GM15510 (cell line): ENCODE results near the gene SEMA6A.

Experiments used
- POLR2A ChIP-seq: IDR thresholded peaks from 3 replicates; pipeline ENCODE4 v1.6.1; 2011; ENCODE audit warnings: borderline replicate concordance; ENCODE audit not compliant: insufficient read length; ENCODE audit errors: extremely low read depth

SEMA6A gene

DNA sequence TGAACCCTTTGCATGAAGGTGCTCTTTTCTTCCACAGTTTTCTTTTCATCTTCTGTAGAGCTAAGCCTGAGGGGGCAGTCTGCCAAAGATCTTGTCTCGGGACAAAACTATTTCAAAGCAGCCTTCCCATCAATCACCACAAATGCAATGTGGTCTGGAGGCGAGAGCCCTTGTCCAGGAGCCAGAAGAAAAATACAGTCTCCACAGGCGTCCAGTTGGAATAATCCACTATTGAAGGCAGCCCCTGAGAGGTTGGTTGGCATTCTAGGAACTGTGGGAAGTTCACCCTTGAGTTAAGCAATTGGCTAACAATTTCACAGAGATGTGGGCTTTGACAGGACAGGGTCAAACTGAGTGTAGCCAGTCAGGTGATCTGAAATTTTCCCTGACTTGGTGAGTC, 72.0 kb downstream of the SEMA6A start:
- no peak for TF ChIP-seq POLR2A

DNA sequence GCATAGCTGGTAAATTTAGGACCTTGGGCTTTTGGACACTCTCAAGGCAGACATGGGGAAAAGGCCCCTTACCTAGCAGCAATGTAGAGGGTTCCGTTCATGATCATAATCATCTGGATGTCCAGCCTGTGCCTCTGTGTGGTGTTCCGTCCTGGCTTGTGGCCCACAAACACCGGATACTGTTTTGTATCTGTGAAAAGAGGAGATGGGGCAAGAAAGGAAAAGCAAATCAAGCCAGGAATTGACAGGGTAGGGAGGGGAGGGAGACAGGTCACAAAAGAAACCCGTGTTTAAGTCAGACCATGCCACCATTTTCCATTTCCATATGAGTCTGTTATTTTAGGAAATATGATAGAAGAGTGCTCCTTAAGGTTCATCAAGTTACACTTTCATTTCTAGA, 72.5 kb downstream of the SEMA6A start:
- TF ChIP-seq POLR2A: no peak

DNA sequence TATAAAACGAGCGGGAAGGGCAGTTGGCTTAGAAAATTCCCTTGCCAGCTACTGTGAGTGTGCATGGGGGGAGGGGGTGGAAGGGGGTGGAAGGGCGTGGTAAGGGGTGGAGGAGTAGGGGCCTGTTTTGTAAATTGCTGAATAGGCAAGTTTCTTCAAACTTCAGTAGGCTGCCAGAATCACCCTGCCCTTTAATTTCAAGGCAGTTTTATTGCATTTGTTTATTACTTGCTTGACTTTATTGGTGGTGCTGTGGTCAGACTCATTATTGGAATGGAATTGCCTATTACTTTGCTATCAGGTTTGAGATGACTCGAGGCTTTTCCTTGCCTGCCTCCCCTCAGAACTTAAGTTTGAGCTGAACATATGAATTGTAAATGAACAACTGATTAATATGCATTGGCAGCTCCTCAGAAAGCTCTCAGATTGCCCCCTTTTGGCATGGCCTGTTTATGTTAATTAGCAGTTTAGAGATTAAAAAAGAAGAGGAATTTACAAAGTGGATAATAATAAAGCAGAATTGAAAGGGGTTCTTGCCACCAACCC, 76.0 kb downstream of the SEMA6A start:
- no peak for TF ChIP-seq POLR2A

DNA sequence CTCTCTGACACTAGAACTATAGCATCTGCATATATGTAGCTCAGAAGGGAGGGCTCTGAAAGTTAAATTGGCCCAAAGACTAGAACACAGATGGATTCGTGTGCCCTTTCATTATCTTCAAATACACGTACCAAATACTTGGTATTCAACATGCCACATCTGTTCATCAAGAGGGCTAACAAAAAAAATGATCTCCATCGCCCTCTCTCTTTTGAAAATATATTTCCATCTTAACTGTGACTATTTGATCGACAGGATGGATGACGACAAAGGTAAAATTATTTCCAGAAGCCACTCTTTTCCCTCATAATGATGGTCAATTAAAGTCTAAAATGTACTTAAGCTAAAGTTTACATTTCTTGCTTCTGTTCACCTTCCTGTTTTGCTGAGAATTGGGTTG, 77.0 kb downstream of the SEMA6A start:
- no peak for TF ChIP-seq POLR2A

DNA sequence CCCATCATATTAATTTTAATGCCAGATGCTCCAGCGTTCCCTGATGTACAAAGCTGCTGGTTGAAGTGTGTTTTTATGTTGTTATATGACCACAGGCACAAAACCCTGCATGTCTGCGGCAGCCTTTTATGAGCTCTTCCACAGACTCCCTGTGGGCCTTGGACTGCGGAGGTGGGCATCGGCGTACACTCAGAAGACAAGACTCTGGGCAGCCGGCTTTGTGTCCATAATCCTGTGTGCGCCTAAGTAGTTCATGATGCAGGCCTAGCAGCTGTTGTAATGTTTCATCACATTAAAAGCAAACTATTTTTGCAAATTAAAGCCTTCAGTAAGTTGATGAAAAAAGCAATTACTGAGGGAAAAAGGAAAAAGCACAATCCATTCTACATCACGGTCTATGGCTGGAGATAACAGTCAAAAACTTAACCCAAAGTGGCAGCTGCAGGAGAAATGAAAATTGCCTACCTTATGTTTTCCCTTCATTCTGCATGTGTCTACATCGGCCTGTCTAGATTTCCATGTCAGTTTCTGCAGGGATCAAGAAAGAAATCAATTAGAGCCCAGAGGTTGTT, 78.8 kb downstream of the SEMA6A start:
- no peak for TF ChIP-seq POLR2A

DNA sequence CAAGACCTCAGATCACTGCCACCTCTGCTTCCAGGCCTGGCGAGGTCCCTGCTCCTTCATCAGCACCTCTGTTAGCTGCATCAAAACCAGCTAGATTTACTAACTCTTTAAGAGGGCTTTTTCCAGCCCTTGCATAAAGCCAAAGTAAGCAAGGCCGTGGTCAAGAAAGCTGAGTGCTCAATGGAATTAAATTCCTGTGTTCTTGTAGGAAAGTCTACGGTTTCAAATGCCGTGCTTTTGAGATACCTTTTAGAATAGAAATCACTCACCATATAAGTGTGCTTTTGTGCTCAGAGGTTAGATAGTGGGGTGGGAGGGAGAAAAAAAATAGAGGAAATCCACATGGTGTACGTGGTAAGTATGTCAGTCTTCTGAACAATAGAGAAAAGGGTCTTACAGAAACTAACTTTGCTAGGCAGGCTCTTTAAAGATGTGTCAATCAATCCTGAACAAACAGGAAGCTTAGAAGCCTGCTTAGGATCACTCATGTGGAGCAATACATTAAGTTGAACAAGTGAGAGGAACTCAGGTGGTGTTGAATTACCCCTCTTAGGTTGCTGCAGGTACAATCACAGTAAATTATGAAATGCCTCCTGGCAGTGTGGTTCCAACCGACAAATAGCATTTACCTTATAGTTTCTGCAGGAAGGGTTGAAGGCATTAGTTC, 79.7 kb downstream of the SEMA6A start:
- no peak for TF ChIP-seq POLR2A

DNA sequence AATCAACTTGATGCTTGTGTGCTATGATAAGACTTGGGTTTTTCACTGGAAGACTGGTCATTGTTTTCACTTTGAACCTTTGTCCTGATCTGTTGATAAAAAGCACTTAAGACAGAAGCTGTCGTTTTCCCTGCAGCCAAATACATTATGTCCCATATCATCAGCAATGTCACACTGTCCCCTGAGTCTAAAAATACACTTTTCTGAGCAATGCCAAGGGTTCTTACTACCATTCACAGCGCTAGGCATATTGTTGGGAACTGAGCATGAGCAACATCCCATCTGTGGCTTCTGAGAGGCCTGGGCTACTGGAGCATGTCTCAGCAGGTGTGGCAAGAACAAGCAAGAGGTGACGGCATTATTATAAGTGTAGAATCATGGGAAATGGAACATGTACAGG, 81.8 kb downstream of the SEMA6A start:
- no peak for TF ChIP-seq POLR2A

DNA sequence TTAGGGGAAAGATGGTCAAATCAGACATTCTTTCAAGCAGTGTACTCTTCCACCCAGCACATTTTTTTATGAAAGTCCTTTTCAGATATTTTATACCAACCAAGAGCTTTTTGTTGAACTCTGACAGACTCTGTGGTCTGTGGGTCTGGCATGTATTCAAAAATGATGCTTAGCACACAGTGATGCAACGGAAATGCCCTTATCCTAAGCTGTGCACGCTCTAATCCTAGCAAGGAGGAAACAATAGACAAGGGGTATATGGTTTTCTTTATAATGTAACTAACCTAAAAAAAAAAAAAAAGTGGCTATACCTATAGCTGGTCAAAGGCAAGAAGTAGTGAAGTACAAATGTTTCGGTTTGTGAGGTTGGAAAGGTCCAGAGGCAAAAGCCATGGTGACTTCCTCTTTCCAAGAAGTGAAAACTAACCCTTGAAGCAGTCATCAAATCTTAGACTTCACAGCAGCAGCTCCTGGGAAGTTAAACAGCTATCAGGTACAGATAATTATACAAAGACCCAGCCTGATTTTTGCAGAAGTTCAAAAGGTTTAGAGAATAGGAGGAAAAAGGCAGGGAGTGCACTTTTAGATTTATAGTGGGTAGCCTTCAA, 82.5 kb downstream of the SEMA6A start:
- TF ChIP-seq POLR2A: no peak

DNA sequence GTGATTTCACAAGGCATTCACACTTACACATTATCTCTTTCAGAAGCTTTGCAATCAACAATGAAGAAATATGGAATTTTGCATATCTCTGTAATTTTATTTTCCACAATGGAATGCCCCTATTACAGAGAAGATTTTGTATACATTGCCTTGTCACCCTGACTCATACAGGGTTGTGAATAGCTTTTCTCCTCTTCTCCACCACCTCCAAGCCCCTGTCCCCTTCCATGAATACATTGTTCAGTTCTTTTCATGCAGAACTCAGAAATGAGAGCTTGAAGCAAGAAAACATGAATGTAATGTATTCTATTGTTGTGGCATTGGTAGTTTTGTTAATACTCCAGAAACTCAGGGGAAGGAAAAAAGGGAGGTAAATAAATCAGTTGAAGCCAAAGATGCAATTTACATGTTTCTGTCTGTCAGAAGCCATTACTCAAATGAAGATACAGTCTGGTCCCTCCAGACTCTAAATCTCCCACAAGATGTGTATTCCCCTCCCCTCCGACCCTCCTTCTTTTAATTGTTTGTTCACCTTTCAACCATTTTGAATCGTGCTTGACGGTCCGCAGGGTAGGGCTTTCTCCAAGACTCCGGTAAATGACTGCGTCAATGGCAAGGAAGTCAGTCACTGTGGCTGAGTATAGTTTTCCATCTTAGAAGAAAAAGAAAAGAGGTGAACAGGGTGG, 86.1 kb downstream of the SEMA6A start:
- TF ChIP-seq POLR2A: no peak

DNA sequence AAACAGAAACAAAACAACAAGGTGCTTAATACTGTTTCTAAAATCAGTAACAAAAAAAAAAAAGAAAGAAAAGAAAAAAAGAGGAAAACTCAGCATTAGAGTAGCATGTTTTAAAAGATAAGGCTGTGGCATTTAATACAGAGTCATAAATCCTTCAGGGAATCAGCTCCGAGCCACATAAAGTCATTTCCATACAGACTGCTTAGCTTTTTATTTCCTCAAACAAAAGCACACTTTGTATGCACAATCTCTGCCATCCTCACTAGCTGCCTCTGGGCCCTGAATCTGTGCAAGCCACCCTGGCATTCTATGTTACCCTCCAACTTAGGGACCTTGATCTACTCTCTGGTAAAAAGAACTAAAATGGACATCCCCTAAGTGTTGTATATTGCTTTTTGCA, 87.6 kb downstream of the SEMA6A start:
- no peak for TF ChIP-seq POLR2A

DNA sequence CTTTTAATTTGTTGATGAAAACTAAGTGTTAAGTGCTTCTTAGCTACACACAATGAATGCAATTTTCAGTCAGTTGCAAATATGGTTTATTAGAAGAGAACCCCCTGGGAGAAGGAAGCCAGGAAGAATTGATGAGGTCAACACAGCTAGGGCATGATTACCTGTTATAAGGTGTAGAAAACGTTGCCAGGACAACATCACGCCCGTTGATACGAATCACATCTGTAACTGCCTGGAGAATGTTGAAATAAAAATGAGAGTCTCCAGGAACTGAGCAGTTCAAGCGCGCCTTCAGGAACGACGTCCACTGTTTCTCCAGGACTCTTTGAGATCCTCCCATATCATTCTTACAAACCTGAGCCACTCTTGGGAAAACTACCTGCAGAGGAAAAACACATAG, 88.0 kb downstream of the SEMA6A start:
- no peak for TF ChIP-seq POLR2A

DNA sequence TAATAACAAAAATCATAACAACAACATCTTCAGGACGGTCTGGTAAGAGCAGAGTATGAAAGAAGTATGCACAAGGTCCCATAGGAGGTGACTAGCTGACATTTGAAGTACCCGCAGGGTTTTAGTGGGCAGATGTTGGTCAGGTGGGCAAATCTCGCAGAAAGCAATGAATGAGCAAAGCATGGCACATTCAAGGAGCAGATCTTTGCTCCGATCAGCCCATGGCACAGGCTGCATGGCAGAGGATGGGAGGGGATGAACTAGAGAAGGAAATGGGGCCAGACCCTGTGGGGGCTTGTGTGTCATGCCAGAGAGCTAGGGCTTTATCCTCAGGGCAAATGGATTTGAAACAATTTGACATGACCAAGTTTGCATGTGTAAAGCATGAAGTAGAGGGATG, 90.0 kb downstream of the SEMA6A start:
- TF ChIP-seq POLR2A: no peak

DNA sequence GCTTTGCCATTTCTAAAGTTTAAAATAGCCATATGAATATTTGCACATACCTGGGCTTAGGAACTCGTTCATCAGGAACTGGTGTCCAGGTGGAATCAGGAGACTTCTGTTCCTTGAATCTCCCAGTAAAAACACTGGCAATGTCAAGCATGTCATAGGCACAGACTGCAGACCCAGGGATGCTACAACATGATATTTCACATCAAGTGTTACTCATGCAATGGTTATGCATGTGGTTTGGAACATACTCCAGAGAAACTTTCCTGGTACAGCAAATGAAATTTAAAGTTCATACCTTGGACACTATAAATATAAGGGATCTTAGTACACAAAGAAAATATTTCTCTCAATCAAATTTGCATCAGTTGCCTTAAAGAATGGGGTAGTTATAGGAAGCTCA, 92.2 kb downstream of the SEMA6A start:
- no peak for TF ChIP-seq POLR2A

DNA sequence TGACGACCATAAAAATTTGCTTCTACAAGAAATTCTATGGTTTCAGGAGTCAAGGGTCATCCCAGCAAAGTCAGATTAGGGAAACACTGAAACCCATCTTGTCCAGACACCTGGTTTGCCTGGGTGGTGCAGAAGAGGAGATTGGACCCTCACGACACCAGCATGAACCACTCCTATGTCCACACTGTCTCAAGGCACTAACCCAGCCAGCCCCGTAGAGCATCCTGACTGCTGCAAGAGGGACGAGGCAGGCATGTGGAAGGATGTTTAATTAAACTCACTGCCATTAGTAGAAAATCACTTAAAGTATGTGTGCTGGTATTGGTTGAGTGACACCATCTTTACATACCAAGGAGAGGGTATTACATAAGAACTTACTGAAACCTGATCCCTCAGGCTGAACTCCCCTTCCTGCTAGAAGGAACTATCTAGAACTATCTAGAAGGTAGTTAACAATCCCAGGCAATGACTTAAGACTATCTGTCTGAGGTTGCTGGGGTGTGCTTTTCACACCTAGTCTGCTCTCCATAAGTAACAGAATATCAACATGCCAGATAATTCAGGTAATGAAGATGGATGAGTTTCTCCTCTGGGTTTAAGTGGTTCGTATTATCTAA, 93.6 kb downstream of the SEMA6A start:
- TF ChIP-seq POLR2A: no peak
